Adrenal gland (tissue), 5 donors: Measurements from ENCODE around the gene IRF2BP2.

ENCODE experiments used
- CTCF ChIP-seq, 6 experiments: fragments of 450-650 bp in 4 of 6; fragments of 200-600 bp in 2 of 6; sonication (generic) in 1 of 6; IDR thresholded peaks; 1 replicate in 5 of 6; 2 replicates in 1 of 6; pipeline versions ENCODE4 v1.5.1 to v1.8.0; 2016 to 2021; ENCODE audit warnings: antibody characterized with exemption in 6 of 6, mild to moderate bottlenecking in 2 of 6, moderate library complexity in 1 of 6
- POLR2A ChIP-seq, 2 donors: fragments of 450-650 bp; IDR thresholded peaks; one replicate each; pipeline ENCODE4 v1.6.1; 2017; ENCODE audit warnings: antibody characterized with exemption in 2 of 2, mild to moderate bottlenecking in 2 of 2, moderate library complexity in 1 of 2
- donor health status: DM: no; HTN: no; CAD: no.

GRCh38 chr1:234639961-234640360 is 30.0 kb upstream of the IRF2BP2 start:
- TF ChIP-seq CTCF (IDR thresholded peaks at IDR 0.05) (no peak), POLR2A (IDR thresholded peaks at IDR 0.05) (no peak)
